Transverse colon (tissue), 4 donors: Measurements from ENCODE around the gene PIP4P1. TPM values are rescaled to one million over a fixed set of nuclear protein-coding genes. Genes with fewer than 3 reads are reported as not detected.
"Not testable (repeated sequence)": the region's sequence is repeated elsewhere in the genome, so short reads cannot be mapped to it uniquely, and the experiment has no call there.

Experiments
- DNase-seq: peaks from one replicate; pipeline ENCODE4 v3.0.0-alpha.2; 2019
- H3K27ac ChIP-seq, 4 donors: fragments of 200-600 bp; sonication (generic); 2 replicates each; pipeline ENCODE4 v1.5.1; 2016 to 2018; ENCODE audit warnings: inconsistent platforms in 4 of 4
- H3K27me3 ChIP-seq: fragments of 200-600 bp; sonication (generic); 2 replicates; pipeline ENCODE4 v1.5.1; 2017; ENCODE audit warnings: inconsistent platforms
- H3K36me3 ChIP-seq, 4 donors: fragments of 200-600 bp; sonication (generic); 2 replicates each; pipeline ENCODE4 v1.5.1; 2017 to 2019; ENCODE audit warnings: inconsistent platforms in 4 of 4
- H3K4me1 ChIP-seq, 4 donors: fragments of 200-600 bp; sonication (generic); 2 replicates each; pipeline ENCODE4 v1.5.1; 2017 to 2020; ENCODE audit warnings: inconsistent platforms in 4 of 4
- H3K4me3 ChIP-seq, 4 donors: fragments of 200-600 bp; sonication (generic); 1 replicate in 1 of 4; 2 replicates in 3 of 4; pipeline versions ENCODE4 v1.5.1 to v1.6.1; 2017 to 2019; ENCODE audit warnings: inconsistent platforms in 4 of 4
- H3K9me3 ChIP-seq, 2 donors: fragments of 200-600 bp; sonication (generic); 2 replicates each; pipeline ENCODE4 v1.5.1; 2017 to 2019; ENCODE audit warnings: inconsistent platforms in 2 of 2
- CTCF ChIP-seq, 5 experiments: fragments of 200-600 bp in 3 of 5; fragments of 450-650 bp in 2 of 5; sonication (generic) in 3 of 5; IDR thresholded peaks; 1 replicate in 2 of 5; 2 replicates in 3 of 5; pipeline ENCODE4 v1.5.1; 2016 to 2017; ENCODE audit warnings: antibody characterized with exemption in 5 of 5, inconsistent platforms in 3 of 5, mild to moderate bottlenecking in 2 of 5, moderate library complexity in 1 of 5
- EP300 ChIP-seq: sonication (generic); formaldehyde crosslinking; IDR thresholded peaks from one replicate; pipeline ENCODE4 v1.6.1; 2017; ENCODE audit warnings: antibody characterized with exemption, low read depth
- POLR2A ChIP-seq: fragments of 450-650 bp; IDR thresholded peaks from one replicate; pipeline ENCODE4 v1.6.1; 2016; ENCODE audit warnings: antibody characterized with exemption, mild to moderate bottlenecking, moderate library complexity
- POLR2AphosphoS5 ChIP-seq, 3 donors: sonication (generic); formaldehyde crosslinking; IDR thresholded peaks; one replicate each; pipeline ENCODE4 v1.6.1; 2016; ENCODE audit warnings: antibody characterized with exemption in 3 of 3
- WGBS, 2 donors: methylation state at CpG; one replicate each; pipeline ENCODE4 v1.1.5; 2018; ENCODE audit warnings: low coverage in 1 of 2; 5-methylcytosine and 5-hydroxymethylcytosine counted together
- in situ Hi-C, 4 donors: fragments of 200-750 bp; cut with MboI; loops; one replicate each; pipeline versions ENCODE4 v1.15.0 to v1.15.1; 2017; ENCODE audit warnings: low sequenced_read_pairs in 3 of 4, low pct_ligation_motif_present in 1 of 4, low pct_unique_long_range_greater_than_20kb in 1 of 4
- intact Hi-C: fragments of 100-400 bp; cut with DNase I; formaldehyde crosslinking; loops from one replicate; pipeline ENCODE4 v1.15.1; 2023; ENCODE audit warnings: low total_unique reads
- total RNA-seq, 4 donors: library from RNA; depleted of rRNA; stranded (reverse); fragments of >200 nt; gene quantifications; one replicate each; pipeline ENCODE4 v1.1.0, GENCODE V29; 2016

PIP4P1 gene
- total RNA-seq, 4 donors from 2014 or later, result 18.7 to 49.4 (median 31.1) TPM

DNA sequence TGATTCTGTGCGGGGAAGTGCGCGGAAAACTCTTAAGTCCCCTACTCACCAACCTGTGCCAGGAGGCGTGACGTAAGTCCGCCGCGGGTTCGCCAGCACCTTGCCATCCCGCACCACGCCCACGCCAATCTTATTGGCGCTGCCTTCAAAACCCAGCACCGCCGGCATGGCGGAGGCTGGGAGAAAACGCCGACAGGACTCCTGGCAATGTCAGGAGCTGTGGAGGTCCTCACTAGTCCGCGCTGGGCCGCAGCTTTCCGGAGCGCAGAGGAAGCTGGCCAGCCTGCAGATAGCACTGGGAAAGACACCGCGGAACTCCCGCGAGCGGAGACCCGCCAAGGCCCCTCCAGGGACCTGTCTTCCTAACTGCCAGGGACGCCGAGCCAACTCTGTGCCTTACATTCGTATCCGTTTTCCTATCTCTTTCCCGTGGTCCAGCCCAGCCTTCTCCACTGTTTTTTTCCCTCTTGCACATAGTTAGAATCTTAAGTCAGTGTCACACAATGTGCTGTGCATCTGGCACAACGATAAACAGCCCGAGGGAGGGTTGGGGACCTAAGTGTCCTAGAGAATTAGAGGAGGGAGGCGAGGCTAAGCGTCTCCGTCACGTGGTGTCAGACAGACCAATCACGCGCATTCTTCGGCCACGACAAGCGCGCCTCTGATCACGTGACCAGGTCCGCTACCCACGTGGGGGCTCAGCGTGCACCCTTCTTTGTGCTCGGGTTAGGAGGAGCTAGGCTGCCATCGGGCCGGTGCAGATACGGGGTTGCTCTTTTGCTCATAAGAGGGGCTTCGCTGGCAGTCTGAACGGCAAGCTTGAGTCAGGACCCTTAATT lies 6.5 kb downstream of the PIP4P1 start, which contains the start of the genes APEX1 and OSGEP:
APEX1 (plus strand) TSS at position 711 of the 839 bp plus-strand sequence. CDS start 420 bp downstream, outside the sequence.
OSGEP (minus strand) TSS at position 297 of the 839 bp plus-strand sequence; CDS start at position 168, 129 bp downstream.
- peak; percentile 99 for DNase-seq
- intact Hi-C loops, result no loop called here
- peak within 1 kb of the TSS; percentile 94 to 96 (median 94) for H3K27ac ChIP-seq
- WGBS, 2 donors, result 1% methylated on average over 53 of the region's 56 CpGs; no CpG with 5 or more reads in 1 of the 2 donors
- H3K27me3 ChIP-seq, result no peaks in the 10 kb centered on the region
- peaks cover 0 to 45% (median 16%) of the 10 kb centered on the region in 4 donors for H3K36me3 ChIP-seq
- H3K4me1 ChIP-seq, result peaks cover 16 to 35% (median 24%) of the 10 kb centered on the region in 4 donors
- TF ChIP-seq POLR2AphosphoS5 (IDR thresholded peaks at IDR 0.05) (peak; percentile 91 to 97 (median 92)), EP300 (no peak), POLR2A (peak; percentile 93), CTCF (IDR thresholded peaks at IDR 0.05) (peak in 1 of 5 experiments; percentile 15)
- in situ Hi-C loops, result loop anchor here in 2 of 4 donors (25.0 kb wide), 2 partner anchors 117 to 233 kb away; partner anchors contain the start of genes CCNB1IP1 (in 2 of the 2), PARP2 (in 2 of the 2), ANG (in 1 of the 2) and RNASE4 (in 1 of the 2)
- peak within 1 kb of the TSS; percentile 59 to 76 (median 72) for H3K4me3 ChIP-seq
- H3K9me3 ChIP-seq, result no peaks in the 10 kb centered on the region

DNA sequence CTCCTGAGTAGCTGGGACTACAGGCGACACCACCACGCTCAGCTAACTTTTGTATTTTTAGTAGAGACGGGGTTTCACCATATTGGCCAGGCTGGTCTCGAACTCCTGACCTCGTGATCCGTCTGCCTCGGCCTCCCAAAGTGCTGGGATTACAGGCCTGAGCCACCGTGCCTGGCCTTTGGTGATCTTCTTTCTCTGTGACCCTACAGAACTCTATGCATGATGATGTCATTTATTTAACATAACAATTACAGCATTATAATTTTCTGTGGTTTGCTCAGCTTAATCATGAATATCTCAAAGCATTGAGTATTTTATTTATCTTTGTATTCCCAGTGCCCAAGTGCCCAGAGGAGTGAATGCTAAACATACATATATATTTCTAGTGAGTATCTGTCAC lies 8.4 kb downstream of the PIP4P1 start:
- 80 to 89% methylated on average over 1 to 8 of the region's 8 CpGs for WGBS, 2 donors
- Histone ChIP-seq H3K36me3 (peaks cover 0 to 45% (median 21%) of the 10 kb centered on the region in 4 donors), H3K4me1 (peaks cover 15 to 31% (median 21%) of the 10 kb centered on the region in 4 donors)
- DNase-seq, H3K27ac ChIP-seq, H3K27me3 ChIP-seq, H3K9me3 ChIP-seq, intact Hi-C loops, H3K4me3 ChIP-seq: not testable (repeated sequence)
- in situ Hi-C loops, result loop anchor here in 2 of 4 donors (25.0 kb wide), 2 partner anchors 116 to 234 kb away; partner anchors contain the start of genes CCNB1IP1 (in 2 of the 2), PARP2 (in 2 of the 2), ANG (in 1 of the 2) and RNASE4 (in 1 of the 2)

GRCh38 chr14:20446889-20447288 lies 14.3 kb downstream of the PIP4P1 start:
- TF ChIP-seq POLR2AphosphoS5 (IDR thresholded peaks at IDR 0.05) (no peak), CTCF (IDR thresholded peaks at IDR 0.05) (no peak), POLR2A (no peak), EP300 (no peak)
- intact Hi-C loops (no loop called here), in situ Hi-C loops (no loop called here)
- no peaks in the 10 kb centered on the region for H3K4me1 ChIP-seq
- H3K27ac ChIP-seq, result no peak overlapping the region
- DNase-seq, result no peak
- 94 to 100% methylated on average over 1 to 5 of the region's 5 CpGs for WGBS, 2 donors
- H3K36me3 ChIP-seq, result peaks cover 0 to 52% (median 23%) of the 10 kb centered on the region in 4 donors
- no peaks in the 10 kb centered on the region for H3K27me3 ChIP-seq
- no peaks in the 10 kb centered on the region for H3K9me3 ChIP-seq
- no peak overlapping the region for H3K4me3 ChIP-seq

GRCh38 chr14:20443650-20444049 lies 17.6 kb downstream of the PIP4P1 start:
- H3K4me1 ChIP-seq, DNase-seq, in situ Hi-C loops, H3K27ac ChIP-seq, H3K27me3 ChIP-seq, intact Hi-C loops, H3K9me3 ChIP-seq, H3K4me3 ChIP-seq: not testable (repeated sequence)
- 90 to 100% methylated on average over 1 to 2 of the region's 4 CpGs for WGBS, 2 donors
- peaks cover 0 to 29% (median 11%) of the 10 kb centered on the region in 4 donors for H3K36me3 ChIP-seq

DNA sequence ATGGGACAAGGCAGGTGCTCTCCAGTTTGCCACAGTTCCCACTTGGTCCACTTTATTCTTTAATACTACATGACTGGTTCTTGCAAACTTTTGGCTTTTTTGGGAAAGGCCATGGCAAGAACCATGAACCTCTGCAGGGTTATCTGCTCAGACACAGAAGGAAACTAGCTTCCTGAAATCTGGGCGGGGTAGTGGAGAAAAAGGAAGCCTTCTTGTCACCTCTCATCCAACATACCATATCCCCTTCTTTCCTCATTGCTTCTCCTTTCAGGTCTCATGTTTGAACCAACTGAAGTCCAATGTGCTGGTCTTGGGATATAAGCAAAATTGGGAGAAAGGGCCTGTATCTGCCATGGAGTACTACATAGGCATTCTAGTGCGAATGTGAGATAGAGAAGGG lies 19.8 kb downstream of the PIP4P1 start:
- Histone ChIP-seq H3K27me3 (no peaks in the 10 kb centered on the region), H3K4me1 (no peaks in the 10 kb centered on the region), H3K9me3 (no peaks in the 10 kb centered on the region), H3K4me3 (no peak overlapping the region), H3K27ac (no peak overlapping the region), H3K36me3 (peaks cover 0 to 7% (median 0%) of the 10 kb centered on the region in 4 donors)
- intact Hi-C loops (no loop called here), in situ Hi-C loops (no loop called here)
- 95% methylated on average over 2 of the region's 2 CpGs; no CpG with 5 or more reads in 1 of the 2 donors for WGBS, 2 donors
- no peak for DNase-seq
- no peak for TF ChIP-seq POLR2AphosphoS5 (IDR thresholded peaks at IDR 0.05)
- no peak for TF ChIP-seq POLR2A
- no peak for TF ChIP-seq EP300
- no peak for TF ChIP-seq CTCF (IDR thresholded peaks at IDR 0.05)
